H9 (cell line): ENCODE measurements around the gene STK32B. TPM values are rescaled to one million over a fixed set of nuclear protein-coding genes. Genes with fewer than 3 reads are reported as not detected.

Experiments
- DNase-seq: peaks from one replicate; pipeline ENCODE4 v3.0.0-alpha.2; 2017
- H2AFZ ChIP-seq: one replicate; pipeline ENCODE4 v1.6.1; 2013; ENCODE audit warnings: mild to moderate bottlenecking, low read length, control low read depth, moderate library complexity
- H2AK5ac ChIP-seq: 2 replicates; pipeline ENCODE4 v1.6.1; 2013; ENCODE audit warnings: low read length, control low read depth, mixed read lengths; ENCODE audit not compliant: insufficient read length
- H2BK120ac ChIP-seq: one replicate; pipeline ENCODE4 v1.6.1; 2013; ENCODE audit warnings: low read depth, mild to moderate bottlenecking, low read length, control low read depth, inconsistent platforms; ENCODE audit not compliant: poor library complexity, severe bottlenecking
- H2BK12ac ChIP-seq: 2 replicates; pipeline ENCODE4 v1.6.1; 2013; ENCODE audit warnings: low read length, control low read depth, mixed read lengths, low read depth; ENCODE audit not compliant: insufficient read length
- H2BK15ac ChIP-seq: 2 replicates; pipeline ENCODE4 v1.6.1; 2013; ENCODE audit warnings: low read depth, low read length, control low read depth
- H2BK20ac ChIP-seq: one replicate; pipeline ENCODE4 v1.6.1; 2013; ENCODE audit warnings: low read depth, mild to moderate bottlenecking, low read length, control low read depth, inconsistent platforms; ENCODE audit not compliant: poor library complexity, severe bottlenecking
- H2BK5ac ChIP-seq: 2 replicates; pipeline ENCODE4 v1.6.1; 2013; ENCODE audit warnings: low read length, control low read depth, mixed read lengths; ENCODE audit not compliant: insufficient read length
- H3K14ac ChIP-seq: 2 replicates; pipeline ENCODE4 v1.6.1; 2013; ENCODE audit warnings: low read length, control low read depth; ENCODE audit not compliant: insufficient read depth
- H3K18ac ChIP-seq: 2 replicates; pipeline ENCODE4 v1.6.1; 2013; ENCODE audit warnings: low read depth, mild to moderate bottlenecking, mixed read lengths, low read length, control low read depth; ENCODE audit not compliant: insufficient read length
- H3K23ac ChIP-seq: 2 replicates; pipeline ENCODE4 v1.6.1; 2013; ENCODE audit warnings: low read length, control low read depth, mixed read lengths, low read depth; ENCODE audit not compliant: insufficient read length
- H3K23me2 ChIP-seq: 2 replicates; pipeline ENCODE4 v1.6.1; 2013; ENCODE audit warnings: low read depth, mild to moderate bottlenecking, mixed read lengths, low read length, control low read depth; ENCODE audit not compliant: insufficient read length, poor library complexity, severe bottlenecking
- H3K27ac ChIP-seq: 2 replicates; pipeline ENCODE4 v1.5.1; 2013; ENCODE audit warnings: low read length, control low read depth, mixed read lengths, low read depth; ENCODE audit not compliant: insufficient read length
- H3K27me3 ChIP-seq: 2 replicates; pipeline ENCODE4 v1.6.1; 2013; ENCODE audit warnings: low read length, control low read depth, inconsistent platforms; ENCODE audit not compliant: insufficient read depth
- H3K4ac ChIP-seq: 2 replicates; pipeline ENCODE4 v1.6.1; 2013; ENCODE audit warnings: low read depth, mild to moderate bottlenecking, control low read depth, inconsistent platforms, low read length, moderate library complexity
- H3K4me1 ChIP-seq: 2 replicates; pipeline ENCODE4 v1.6.1; 2013; ENCODE audit warnings: low read length, control low read depth, inconsistent platforms; ENCODE audit not compliant: insufficient read depth
- H3K4me2 ChIP-seq: 2 replicates; pipeline ENCODE4 v1.6.1; 2013; ENCODE audit warnings: low read length, control low read depth, mixed read lengths; ENCODE audit not compliant: insufficient read length, insufficient read depth
- H3K56ac ChIP-seq: 2 replicates; pipeline ENCODE4 v1.6.1; 2013; ENCODE audit warnings: low read depth, mild to moderate bottlenecking, mixed read lengths, low read length, control low read depth; ENCODE audit not compliant: insufficient read length
- H3K79me1 ChIP-seq: 2 replicates; pipeline ENCODE4 v1.6.1; 2013; ENCODE audit warnings: low read depth, mild to moderate bottlenecking, moderate library complexity, low read length, control low read depth, inconsistent platforms; ENCODE audit not compliant: insufficient read depth, poor library complexity, severe bottlenecking
- H3K79me2 ChIP-seq: 2 replicates; pipeline ENCODE4 v1.6.1; 2013; ENCODE audit warnings: low read length, control low read depth, inconsistent platforms; ENCODE audit not compliant: insufficient read depth
- H3K9ac ChIP-seq: 2 replicates; pipeline ENCODE4 v1.6.1; 2013; ENCODE audit warnings: low read length, control low read depth, mixed read lengths; ENCODE audit not compliant: insufficient read length; ENCODE audit errors: extremely low read depth
- H3K9me3 ChIP-seq: one replicate; pipeline ENCODE4 v1.6.1; 2013; ENCODE audit warnings: low read depth, low read length, inconsistent platforms; ENCODE audit not compliant: control insufficient read depth
- H3T11ph ChIP-seq: one replicate; pipeline ENCODE4 v1.6.1; 2013; ENCODE audit warnings: mild to moderate bottlenecking, low read length, control low read depth, inconsistent platforms
- H4K20me1 ChIP-seq: one replicate; pipeline ENCODE4 v1.6.1; 2013; ENCODE audit not compliant: control insufficient read depth, insufficient read length, insufficient read depth
- H4K5ac ChIP-seq: 2 replicates; pipeline ENCODE4 v1.6.1; 2013; ENCODE audit warnings: low read depth, mild to moderate bottlenecking, mixed read lengths, low read length, control low read depth; ENCODE audit not compliant: insufficient read length
- H4K8ac ChIP-seq: replicated peaks from 2 replicates; pipeline ENCODE4 v1.6.1; 2013; ENCODE audit warnings: low read length, control low read depth, mixed read lengths, low read depth; ENCODE audit not compliant: insufficient read length
- H4K91ac ChIP-seq: 2 replicates; pipeline ENCODE4 v1.6.1; 2013; ENCODE audit warnings: low read depth, mild to moderate bottlenecking, moderate library complexity, mixed read lengths, low read length, control low read depth; ENCODE audit not compliant: insufficient read length
- H3K27ac Mint-ChIP-seq, 3 experiments: 2 replicates in 2 of 3; 3 replicates in 1 of 3; pipeline ENCODE4 v1.8.0; 2020 to 2021; ENCODE audit warnings: mixed read lengths in 3 of 3, mild to moderate bottlenecking in 1 of 3, moderate library complexity in 1 of 3
- H3K27me3 Mint-ChIP-seq: 2 replicates; pipeline ENCODE4 v1.8.0; 2021; ENCODE audit warnings: low read depth, mild to moderate bottlenecking, moderate library complexity, mixed read lengths
- H3K36me3 Mint-ChIP-seq, 3 experiments: 2 replicates in 2 of 3; 3 replicates in 1 of 3; pipeline ENCODE4 v1.8.0; 2020 to 2021; ENCODE audit warnings: low read depth in 3 of 3, mixed read lengths in 3 of 3; ENCODE audit not compliant: insufficient read depth in 1 of 3
- H3K4me1 Mint-ChIP-seq, 2 experiments: 2 replicates each; pipeline ENCODE4 v1.8.0; 2020; ENCODE audit warnings: mixed read lengths in 2 of 2
- H3K4me3 Mint-ChIP-seq, 2 experiments: 2 replicates in 1 of 2; 3 replicates in 1 of 2; pipeline ENCODE4 v1.8.0; 2020 to 2021; ENCODE audit warnings: mild to moderate bottlenecking in 2 of 2, mixed read lengths in 2 of 2, moderate library complexity in 1 of 2
- H3K9me3 Mint-ChIP-seq, 2 experiments: 2 replicates in 1 of 2; 3 replicates in 1 of 2; pipeline ENCODE4 v1.8.0; 2020; ENCODE audit warnings: mild to moderate bottlenecking in 2 of 2, mixed read lengths in 2 of 2, moderate library complexity in 1 of 2
- CTCF ChIP-seq: fragments of 200-600 bp; sonication (generic); conservative IDR thresholded peaks from 3 replicates; pipeline ENCODE4 v1.8.0; 2021; ENCODE audit warnings: antibody characterized with exemption, mild to moderate bottlenecking
- WGBS: extraction: QIAGEN DNeasy Blood & Tissue Kit; methylation state at CpG from one replicate; pipeline ENCODE4 v1.1.7; 2013; ENCODE audit warnings: missing lambda C conversion rate, low lambda C conversion rate, mixed read lengths; ENCODE audit not compliant: insufficient read length; ENCODE audit errors: extremely low coverage; 5-methylcytosine and 5-hydroxymethylcytosine counted together
- total RNA-seq: library from RNA; stranded (reverse); gene quantifications from 2 replicates; pipeline ENCODE4 v1.2.1, GENCODE V29; 2021

Gene STK32B
- total RNA-seq, 1 experiment from 2014 or later, result 1.0 TPM

DNA sequence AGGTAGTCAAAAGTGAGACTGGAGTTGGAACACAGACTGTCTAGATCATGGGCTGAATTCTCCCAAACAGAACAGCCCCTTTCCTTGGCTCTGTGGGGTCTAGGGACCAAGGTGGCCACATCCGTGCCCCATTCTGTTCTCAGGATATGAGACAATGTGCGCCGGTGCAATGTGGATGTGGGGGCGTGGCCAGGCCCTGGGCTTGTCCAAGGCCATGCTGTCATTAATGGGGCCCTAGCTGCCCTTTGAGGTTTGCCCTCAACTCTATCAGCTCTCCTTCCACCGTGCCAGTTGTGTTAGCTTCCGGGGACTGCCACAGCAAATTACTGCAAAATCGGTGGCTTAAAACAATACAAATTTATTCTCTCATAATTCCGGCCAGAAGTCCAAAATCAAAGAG, 344.5 kb downstream of the STK32B start:
- H3K4me3 Mint-ChIP-seq, result no peak overlapping the region
- H3K9me3 Mint-ChIP-seq, result peaks cover 3 to 7% of the 10 kb centered on the region in 2 experiments; a peak in 4 of 5 replicates
- no peak for TF ChIP-seq CTCF

More for the DNA sequence above, 344.5 kb downstream of the STK32B start:
- Histone ChIP-seq H3K9me3 (no peaks in the 10 kb centered on the region), H4K91ac (no peak overlapping the region), H4K8ac (no peak overlapping the region), H3K18ac (no peak overlapping the region), H2BK120ac (no peak overlapping the region), H2AK5ac (no peak overlapping the region), H3K23me2 (no peaks in the 10 kb centered on the region), H3K4ac (no peak overlapping the region), H3K27ac (no peak overlapping the region), H3K9ac (no peak overlapping the region), H3K23ac (no peak overlapping the region), H3K4me2 (no peak overlapping the region), H2AFZ (no peak overlapping the region), H3K27me3 (no peaks in the 10 kb centered on the region), H3K79me2 (no peaks in the 10 kb centered on the region), H3T11ph (no peak overlapping the region), H2BK15ac (no peak overlapping the region), H3K14ac (no peak overlapping the region), H3K4me1 (no peaks in the 10 kb centered on the region), H4K20me1 (no peaks in the 10 kb centered on the region), H2BK12ac (no peak overlapping the region), H3K79me1 (no peaks in the 10 kb centered on the region), H2BK5ac (no peak overlapping the region), H3K56ac (no peak overlapping the region), H2BK20ac (no peak overlapping the region), H4K5ac (no peak overlapping the region)
- no CpG with 5 or more reads among the region's 8 CpGs for WGBS
- Mint-ChIP-seq H3K36me3 (peaks cover 0 to 6% (median 5%) of the 10 kb centered on the region in 3 experiments; a peak in 3 of 7 replicates), H3K27ac (no peak overlapping the region), H3K4me1 (peaks cover 18 to 20% of the 10 kb centered on the region in 2 experiments), H3K27me3 (peaks cover 7% of the 10 kb centered on the region)
- DNase-seq, result no peak
